ENCODE data around the gene TMEM245. TPM values are rescaled to one million over a fixed set of nuclear protein-coding genes. Genes with fewer than 3 reads are reported as not detected.

The TMEM245 gene
- total RNA-seq, 1 donor from 2014 or later: 49.7 TPM

DNA sequence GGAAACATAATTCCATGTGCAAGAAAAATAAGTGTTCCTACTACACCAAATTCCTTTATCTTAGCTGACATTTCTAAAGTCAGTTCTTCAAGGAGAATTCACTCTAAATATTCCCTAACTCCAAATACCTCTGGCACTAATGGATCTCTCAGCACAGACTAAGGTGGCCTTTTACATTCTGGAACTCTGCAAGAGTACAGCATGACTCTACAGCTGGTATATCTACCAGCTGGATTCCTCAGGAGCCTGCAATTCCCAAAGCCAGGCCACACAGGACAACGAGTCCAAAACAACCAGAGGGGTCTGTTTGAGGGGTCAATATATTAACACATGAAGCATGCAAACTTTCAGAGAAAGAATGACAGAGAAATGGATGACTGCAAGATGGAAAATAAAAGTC lies 27.2 kb downstream of the TMEM245 start:
- no peak for DNase-seq (ENCODE audit: low spot score in 2 of 2)
- H3K27me3 ChIP-seq: no peaks in the 10 kb centered on the region
- H3K4me3 ChIP-seq: no peak overlapping the region
- TF ChIP-seq CTCF (IDR thresholded peaks at IDR 0.05): no peak
- H3K27ac ChIP-seq: no peak overlapping the region
- peaks cover 15 to 34% of the 10 kb centered on the region in 2 donors for H3K36me3 ChIP-seq
- intact Hi-C loops (cut with DNase I): no loop called here
- H3K9me3 ChIP-seq: no peaks in the 10 kb centered on the region
- peaks cover 0 to 3% of the 10 kb centered on the region in 2 donors for H3K4me1 ChIP-seq

DNA sequence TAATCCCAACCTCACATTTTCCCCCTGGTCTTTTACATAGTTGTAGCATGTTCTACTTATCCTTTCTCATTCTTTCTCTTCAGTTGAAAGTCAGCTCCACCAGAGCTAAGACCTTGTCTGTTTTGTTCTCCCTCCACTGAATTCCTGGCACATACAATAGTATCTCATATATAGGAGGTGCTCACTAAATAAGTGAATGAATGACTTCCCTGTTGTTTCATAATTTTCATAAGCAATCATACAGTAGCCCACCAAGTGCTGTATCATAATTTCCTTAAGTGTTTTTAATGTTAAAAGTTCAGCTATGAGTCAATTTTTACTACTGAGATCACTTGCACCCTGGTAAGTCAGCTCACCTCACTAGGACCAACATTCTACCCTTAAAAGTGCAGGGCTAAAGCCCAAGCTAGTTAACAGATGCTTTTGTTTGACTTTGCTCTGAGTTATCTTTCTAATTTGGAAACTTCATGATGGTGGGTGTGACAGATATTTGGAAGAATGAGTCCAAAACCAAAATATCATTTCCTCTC lies 27.6 kb downstream of the TMEM245 start:
- Histone ChIP-seq H3K4me1 (peaks cover 0 to 3% of the 10 kb centered on the region in 2 donors), H3K27ac (no peak overlapping the region), H3K9me3 (no peaks in the 10 kb centered on the region), H3K27me3 (no peaks in the 10 kb centered on the region), H3K36me3 (peaks cover 15 to 37% of the 10 kb centered on the region in 2 donors), H3K4me3 (no peak overlapping the region)
- intact Hi-C loops (cut with DNase I): no loop called here
- no peak for TF ChIP-seq CTCF (IDR thresholded peaks at IDR 0.05)
- DNase-seq (ENCODE audit: low spot score in 2 of 2): no peak

GRCh38 chr9:109088221-109088620 lies 31.5 kb downstream of the TMEM245 start:
- intact Hi-C loops (cut with DNase I): no loop called here
- no peak overlapping the region for H3K27ac ChIP-seq
- DNase-seq (ENCODE audit: low spot score in 2 of 2): no peak
- peaks cover 15 to 50% of the 10 kb centered on the region in 2 donors for H3K36me3 ChIP-seq
- no peaks in the 10 kb centered on the region for H3K27me3 ChIP-seq
- no peak overlapping the region for H3K4me3 ChIP-seq
- no peaks in the 10 kb centered on the region for H3K4me1 ChIP-seq
- TF ChIP-seq CTCF (IDR thresholded peaks at IDR 0.05): no peak
- no peaks in the 10 kb centered on the region for H3K9me3 ChIP-seq

DNA sequence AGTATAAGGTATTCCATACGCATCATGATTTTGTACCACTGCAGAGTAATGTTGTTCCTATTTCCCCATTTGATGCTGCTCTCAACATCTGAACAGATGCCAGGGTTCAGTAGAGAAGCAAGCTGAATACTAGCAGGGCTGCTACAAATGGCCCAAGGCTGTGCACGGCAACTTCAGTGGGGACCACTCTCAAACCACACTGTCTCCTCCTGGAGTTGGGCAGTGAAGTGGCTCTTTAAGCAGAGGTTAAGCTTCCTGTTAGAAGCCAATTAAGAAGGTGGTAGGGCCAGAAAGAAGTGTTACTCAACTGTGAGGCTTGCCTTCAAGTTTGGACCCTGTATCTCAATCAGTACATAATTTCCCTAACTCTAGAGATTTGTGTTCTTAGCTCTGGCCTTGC lies 32.0 kb downstream of the TMEM245 start:
- H3K4me3 ChIP-seq: no peak overlapping the region
- H3K36me3 ChIP-seq: peaks cover 15 to 47% of the 10 kb centered on the region in 2 donors
- no peaks in the 10 kb centered on the region for H3K9me3 ChIP-seq
- H3K27me3 ChIP-seq: no peaks in the 10 kb centered on the region
- no peak for TF ChIP-seq CTCF (IDR thresholded peaks at IDR 0.05)
- intact Hi-C loops (cut with DNase I): no loop called here
- H3K4me1 ChIP-seq: no peaks in the 10 kb centered on the region
- DNase-seq (ENCODE audit: low spot score in 2 of 2): no peak
- H3K27ac ChIP-seq: no peak overlapping the region

GRCh38 chr9:109086221-109086620 lies 33.5 kb downstream of the TMEM245 start:
- Histone ChIP-seq H3K4me1 (no peaks in the 10 kb centered on the region), H3K36me3 (peaks cover 15 to 44% of the 10 kb centered on the region in 2 donors), H3K9me3 (no peaks in the 10 kb centered on the region), H3K27me3 (no peaks in the 10 kb centered on the region), H3K27ac (no peak overlapping the region), H3K4me3 (no peak overlapping the region)
- intact Hi-C loops (cut with DNase I): no loop called here
- no peak for TF ChIP-seq CTCF (IDR thresholded peaks at IDR 0.05)
- no peak for DNase-seq (ENCODE audit: low spot score in 2 of 2)

GRCh38 chr9:109085510-109085909 lies 34.2 kb downstream of the TMEM245 start:
- Histone ChIP-seq H3K9me3 (no peaks in the 10 kb centered on the region), H3K4me3 (no peak overlapping the region), H3K36me3 (peaks cover 12 to 39% of the 10 kb centered on the region in 2 donors), H3K4me1 (no peaks in the 10 kb centered on the region), H3K27me3 (no peaks in the 10 kb centered on the region), H3K27ac (no peak overlapping the region)
- intact Hi-C loops (cut with DNase I): no loop called here
- DNase-seq (ENCODE audit: low spot score in 2 of 2): no peak
- no peak for TF ChIP-seq CTCF (IDR thresholded peaks at IDR 0.05)

Data from ascending aorta (tissue), 2 donors.